DOHH2 (cell line): ENCODE measurements around the gene CDK15.

ENCODE experiments used
- CTCF ChIP-seq: fragments of 200-600 bp; sonication (generic); IDR thresholded peaks from one replicate; pipeline ENCODE4 v1.5.1; 2014; ENCODE audit warnings: antibody characterized with exemption, mild to moderate bottlenecking, low read depth, low read length; ENCODE audit not compliant: poor library complexity, severe bottlenecking
- EZH2phosphoT487 ChIP-seq: fragments of 200-600 bp; sonication (generic); IDR thresholded peaks from 2 replicates; pipeline ENCODE4 v1.6.1; 2017; ENCODE audit warnings: borderline replicate concordance, mild to moderate bottlenecking, antibody characterized with exemption, low read length, moderate library complexity, mixed read lengths

- TF ChIP-seq CTCF (no peak), EZH2phosphoT487 (no peak)
These were observed 133.2 kb downstream of the CDK15 start for GRCh38 chr2:201939453-201939941.
